GM18520 (cell line): ENCODE measurements around the gene RABL2B.

Experiments
- ATAC-seq: cut with Tn5 transposase; IDR thresholded peaks from one replicate; pipeline ENCODE4 v1.9.1; 2021; ENCODE audit not compliant: unreplicated experiment

RABL2B gene

DNA sequence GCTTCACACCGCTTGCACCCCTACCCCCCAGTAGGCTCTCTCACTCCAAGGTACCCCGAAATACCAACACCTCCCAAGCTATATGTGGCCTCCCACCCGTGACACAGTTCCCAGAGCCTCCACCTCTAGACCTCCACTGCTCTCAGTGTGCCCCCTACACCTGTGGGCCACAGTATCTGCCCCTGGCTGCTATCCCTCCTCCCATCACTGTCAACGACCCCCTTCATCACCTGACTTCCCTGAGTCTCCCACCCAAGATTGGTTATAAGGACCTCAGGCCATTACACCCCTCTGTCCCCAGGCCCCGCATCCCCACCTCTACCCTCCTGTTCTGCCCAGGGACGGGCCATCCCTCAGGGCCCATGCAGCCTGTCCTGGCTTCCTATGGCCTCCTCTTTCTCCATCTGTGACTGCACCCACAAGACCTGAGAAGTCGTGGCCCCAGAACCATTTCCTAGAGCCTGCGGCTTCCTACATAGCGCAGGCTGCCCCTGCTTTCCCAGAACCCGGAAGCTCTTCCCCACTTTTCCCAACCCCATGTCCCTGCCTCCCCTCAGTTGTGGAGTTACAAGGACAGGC, 44.7 kb downstream of the RABL2B start:
- ATAC-seq: no peak

DNA sequence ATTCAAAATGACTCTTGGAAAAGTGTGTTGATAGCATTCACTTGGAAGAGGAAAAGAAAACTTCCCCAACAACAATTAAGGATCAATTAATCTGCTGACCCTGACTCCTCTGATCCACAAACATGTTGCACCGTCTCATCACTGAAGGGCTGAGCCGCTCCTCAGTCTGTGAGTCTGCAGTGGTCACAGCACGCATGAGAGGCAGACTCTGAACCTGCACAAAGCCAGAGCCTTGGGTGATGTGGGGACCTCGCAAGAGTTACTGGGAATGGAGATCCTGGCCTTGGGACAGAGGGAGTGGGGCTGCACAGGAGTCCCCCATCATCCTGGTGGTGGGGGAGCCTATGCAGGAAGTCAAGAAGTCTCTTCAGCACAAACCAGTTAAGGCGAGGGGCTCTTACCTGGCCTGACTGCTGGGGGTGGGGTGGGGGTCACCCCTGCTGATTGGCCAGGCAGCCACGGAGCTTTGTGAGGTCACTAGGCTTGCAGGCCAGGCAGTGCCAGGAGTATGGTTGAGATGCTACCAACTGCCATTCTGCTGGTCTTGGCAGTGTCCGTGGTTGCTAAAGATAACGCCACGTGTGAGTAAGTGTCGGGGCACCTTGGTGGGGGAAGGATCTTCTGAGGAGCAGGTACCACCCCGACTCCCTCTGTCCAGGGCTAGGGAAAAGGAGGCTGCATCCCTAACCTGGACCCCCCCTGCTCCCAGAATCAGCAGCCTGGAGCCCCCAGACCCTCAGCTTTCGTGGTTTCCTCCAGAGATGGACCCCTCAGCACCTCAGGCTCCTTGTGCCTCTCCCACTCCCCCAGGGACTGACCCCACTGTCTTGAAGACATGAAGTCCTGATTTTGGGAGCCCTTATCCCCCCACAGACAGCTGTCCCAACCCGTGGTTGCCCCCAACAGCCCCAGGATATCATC, 45.4 kb downstream of the RABL2B start, which contains the start of gene ACR:
Gene ACR, plus strand, starts transcription at position 477 of the 921 bp plus-strand sequence. Its CDS starts 32 bp downstream, at position 509.
- ATAC-seq: no peak

DNA sequence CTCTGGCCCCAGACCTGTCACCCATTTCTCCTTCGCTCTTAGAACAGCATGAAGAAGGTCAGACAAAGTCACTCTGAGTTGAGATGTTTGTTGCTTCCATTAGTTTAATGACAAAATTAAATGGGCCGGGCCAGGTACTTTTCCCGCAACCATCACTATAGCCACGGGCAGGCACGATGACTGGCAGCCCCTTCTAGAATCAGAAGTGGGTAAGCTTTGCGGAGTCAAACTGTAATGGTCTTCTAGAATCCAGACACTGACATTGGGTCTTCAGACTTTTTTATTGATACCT, 47.8 kb downstream of the RABL2B start:
- no peak for ATAC-seq

DNA sequence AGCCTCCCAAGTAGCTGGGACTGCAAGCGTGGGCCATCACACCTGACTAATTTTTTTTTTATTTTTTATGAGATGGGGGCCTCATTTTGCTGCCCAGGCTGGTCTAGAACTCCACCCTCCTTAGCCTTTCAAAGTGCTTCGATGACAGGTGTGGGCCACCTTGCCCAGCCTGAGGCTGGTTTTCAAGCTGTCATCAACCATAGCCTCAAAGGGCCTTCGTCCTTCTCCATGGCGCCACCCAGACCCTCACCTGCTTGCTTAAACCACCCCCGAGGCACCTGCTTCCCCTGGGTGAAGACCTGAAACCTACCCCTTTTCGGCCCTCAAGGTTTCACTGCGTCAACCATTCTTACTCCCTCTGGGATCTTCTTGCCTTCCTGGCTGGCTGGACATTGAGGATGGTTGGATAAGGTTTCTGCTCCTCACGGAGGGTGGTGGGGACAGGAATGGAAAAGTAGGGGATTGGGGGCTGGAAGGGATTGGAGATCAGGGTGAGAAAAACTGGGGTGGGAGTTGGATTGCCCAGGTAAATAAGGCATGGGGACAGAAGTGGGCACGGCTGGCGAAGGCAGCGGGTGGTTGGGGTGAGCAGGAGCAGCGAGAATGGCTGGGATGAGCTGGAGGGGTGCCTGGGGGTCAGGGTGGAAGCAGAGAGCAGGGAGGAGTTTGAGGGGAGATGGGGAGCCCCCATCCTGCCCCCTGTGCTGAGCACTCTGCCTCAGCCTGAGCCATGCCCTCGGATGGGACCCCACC, 48.3 kb downstream of the RABL2B start:
- no peak for ATAC-seq

DNA sequence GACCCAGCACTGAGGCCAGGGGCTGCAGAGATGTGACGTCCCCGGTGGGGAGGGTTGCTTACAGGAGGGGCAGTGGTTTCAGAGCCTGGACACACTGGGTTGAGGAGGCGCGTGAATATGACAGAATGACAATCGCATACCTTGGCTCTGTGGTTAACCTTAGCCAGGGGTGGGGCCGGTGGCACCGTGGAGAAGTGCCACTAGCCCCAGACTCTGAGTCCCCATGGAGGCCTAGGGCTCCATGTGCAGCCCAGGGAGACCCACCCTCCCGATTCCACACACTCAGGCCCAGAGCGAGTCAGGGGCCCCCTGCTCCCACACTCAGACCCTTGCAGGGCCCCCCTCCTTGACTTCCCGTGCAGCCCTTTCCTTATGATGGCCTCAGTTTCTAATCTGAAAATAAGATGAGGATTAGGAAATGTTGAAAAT, 49.1 kb downstream of the RABL2B start:
- ATAC-seq: no peak

DNA sequence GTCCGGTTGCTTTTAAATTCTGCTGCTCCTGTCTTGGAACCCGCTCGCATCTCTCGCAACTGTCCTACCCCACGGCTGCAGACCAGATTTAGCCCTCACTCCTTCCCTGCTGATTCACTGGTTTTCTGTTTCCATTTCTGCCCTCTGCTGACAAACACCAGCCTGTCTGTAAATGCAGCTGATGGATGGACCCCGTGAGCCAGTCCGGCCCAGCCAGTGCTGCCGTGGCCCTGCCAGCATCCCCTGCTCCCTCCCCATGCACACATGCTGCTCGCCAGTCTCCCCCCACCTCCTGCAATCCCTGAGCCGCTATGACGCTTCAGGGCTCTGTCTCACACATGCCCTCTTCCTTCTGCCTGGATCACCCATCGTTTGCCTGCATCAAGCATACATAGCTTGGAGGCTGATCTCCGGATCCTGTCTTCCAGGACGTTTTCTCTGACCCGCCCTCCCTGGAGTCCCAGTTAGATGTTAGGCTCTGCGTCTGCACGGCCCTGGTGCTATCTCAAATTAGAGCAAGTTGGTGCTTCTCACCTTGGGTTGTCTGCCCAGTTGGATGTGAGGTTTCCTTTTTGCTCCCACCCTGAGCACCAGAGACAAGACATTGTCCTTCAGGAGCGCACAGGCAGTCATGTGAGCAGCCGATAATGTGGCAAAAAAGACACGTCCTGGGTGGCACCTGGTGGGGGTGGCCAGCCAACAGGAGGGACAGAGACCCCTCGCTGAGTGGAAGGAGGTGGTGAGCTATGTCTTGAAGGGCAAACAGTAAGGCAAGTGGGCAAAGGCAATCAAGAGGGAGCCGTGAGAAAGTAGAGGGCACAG, 49.7 kb downstream of the RABL2B start:
- ATAC-seq: no peak

DNA sequence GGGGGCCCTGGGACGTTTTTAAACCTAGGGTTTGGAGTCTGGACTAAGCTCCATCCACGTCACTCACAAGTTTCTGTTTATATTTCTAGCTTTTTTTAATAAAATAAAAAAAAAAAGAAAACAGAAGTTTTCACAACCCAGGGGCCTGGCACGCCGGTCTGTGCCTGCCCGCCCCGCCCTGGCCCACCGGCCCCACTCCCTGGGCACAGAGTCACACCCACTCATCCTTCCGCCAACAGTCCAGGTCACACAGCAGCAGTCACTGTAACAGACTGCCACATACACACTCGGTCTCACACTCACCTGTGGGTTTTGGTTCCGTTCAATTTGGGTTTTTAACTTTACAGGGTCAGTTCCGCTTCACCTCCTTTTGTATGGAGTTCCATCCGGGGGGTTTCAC, 50.8 kb downstream of the RABL2B start:
- ATAC-seq: no peak

DNA sequence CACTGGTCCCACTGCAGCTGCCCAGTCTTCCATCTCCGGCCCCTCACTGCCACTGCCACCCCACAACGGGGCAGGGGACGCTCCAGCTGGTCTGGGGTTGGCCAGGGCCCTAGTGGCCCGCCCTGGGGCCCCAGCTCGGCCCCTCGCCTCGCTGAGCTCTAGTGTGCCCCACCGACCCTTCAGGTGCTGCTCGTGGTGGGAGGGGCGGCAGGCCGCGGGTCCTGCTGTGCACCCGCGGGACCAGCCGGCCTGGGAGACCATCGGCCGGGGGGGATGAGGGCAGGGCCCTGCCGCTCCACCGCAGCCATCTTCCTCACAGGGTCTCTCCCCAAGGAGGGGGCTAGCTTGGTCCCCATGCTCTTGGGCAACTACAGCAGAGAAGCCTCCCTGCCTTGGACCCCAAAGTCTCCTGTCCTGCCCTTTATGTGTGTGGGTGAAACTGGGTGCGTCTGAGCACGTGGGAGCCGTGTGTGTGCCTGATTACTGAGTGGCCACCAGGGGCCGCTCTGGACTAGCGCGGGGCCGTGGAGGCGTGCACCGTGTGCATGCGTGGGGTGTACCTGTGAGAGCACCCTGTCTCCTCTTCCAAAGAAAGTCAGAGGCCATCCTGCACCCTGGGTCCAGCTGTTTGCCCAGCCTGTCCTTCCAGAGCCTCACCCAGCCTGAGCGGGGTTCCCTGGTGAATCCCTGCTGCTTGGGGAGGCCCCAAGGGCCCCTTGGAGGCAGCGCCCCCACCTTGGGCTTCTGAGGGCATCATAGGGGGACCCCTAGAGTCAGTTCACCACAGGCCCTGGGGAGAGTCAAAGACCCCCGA, 51.4 kb downstream of the RABL2B start:
- no peak for ATAC-seq

DNA sequence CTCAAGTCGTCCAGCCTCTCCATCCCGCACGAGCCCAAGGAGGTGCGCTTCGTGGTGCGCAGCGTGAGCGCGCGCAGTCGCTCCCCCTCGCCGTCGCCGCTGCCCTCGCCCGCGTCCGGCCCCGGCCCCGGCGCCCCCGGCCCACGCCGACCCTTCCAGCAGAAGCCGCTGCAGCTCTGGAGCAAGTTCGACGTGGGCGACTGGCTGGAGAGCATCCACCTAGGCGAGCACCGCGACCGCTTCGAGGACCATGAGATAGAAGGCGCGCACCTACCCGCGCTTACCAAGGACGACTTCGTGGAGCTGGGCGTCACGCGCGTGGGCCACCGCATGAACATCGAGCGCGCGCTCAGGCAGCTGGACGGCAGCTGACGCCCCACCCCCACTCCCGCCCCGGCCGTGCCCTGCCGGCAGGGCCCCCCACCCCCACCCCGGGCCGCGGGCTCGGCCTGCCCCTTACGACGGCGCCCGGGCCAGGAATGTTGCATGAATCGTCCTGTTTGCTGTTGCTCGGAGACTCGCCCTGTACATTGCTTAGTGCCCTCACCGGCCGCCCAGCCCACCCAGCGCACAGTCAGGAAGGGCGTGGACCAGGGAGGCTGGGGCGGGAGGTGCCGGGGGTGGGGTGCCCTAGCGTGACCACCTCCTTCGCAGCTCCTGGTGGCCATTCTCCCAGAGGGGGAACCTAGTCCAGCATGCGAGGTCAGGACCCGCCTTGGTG, 52.3 kb downstream of the RABL2B start:
- no peak for ATAC-seq

DNA sequence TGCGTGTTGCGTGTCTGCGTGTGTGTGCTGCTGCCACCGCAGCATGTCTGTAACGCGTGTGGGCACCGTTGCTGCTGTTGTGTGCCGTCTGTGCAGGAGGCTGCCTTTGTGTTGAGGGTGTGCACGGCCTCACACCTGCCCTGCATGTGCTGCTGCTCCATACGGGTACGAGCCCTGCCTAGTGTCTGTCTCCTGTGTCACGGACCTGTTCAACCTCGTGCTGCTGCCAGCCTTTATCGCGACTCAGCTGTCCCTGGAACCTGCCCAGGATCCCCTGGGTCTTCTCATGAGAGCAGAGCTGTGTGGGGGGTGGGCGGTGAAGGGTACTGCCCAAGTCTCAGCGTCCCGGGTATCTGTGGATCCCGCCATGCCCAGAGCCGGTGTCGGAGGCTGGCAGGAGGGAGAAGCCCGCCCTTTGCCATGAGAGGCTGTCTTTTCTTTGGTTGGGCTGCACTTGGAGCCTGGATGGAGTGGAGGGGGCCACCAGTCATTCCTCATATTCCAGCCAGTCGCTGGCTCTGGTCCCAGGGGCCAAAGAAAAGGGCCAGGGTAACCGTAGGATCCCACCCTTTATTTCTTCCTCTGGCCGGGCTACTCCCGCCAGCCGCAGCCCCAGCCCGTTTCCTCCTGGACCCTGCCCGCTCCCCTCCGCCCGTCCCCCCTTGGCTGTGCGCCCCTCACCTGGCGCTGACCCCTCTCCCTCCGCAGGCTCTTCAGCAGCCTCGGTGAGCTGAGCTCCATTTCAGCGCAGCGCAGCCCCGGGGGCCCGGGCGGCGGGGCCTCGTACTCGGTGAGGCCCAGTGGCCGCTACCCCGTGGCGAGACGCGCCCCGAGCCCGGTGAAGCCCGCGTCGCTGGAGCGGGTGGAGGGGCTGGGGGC, 53.2 kb downstream of the RABL2B start:
- ATAC-seq: no peak

DNA sequence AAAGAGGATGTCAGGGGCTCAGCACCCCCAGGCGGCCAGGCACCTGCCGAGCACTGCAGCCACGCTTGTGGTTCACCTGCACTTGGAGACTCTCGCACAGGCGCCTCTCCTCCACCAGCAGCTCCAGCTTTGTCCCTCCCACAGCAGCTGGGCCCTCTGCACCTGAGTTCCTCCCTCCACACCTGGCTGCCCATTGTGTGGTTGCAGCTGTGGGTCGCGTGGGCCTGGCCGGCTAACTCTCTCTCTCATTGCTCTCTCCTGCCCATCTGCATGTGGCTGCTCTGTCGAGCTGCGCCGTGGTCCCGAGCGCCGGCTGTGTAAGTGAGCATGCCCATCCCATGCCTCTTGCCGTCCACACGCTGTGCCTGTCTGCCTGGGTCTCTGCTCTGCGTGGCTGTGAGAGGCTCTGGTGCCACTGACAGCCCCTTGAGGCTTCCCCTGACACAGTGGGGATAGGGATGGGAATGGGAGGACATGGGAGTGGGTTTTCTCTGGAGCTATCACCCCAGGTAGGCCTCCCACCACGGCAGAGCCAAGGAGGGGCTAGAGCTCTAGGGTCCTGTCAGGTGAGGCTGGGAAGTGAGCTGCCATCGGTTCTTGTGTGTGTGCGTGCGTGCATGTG, 53.9 kb downstream of the RABL2B start:
- no peak for ATAC-seq

DNA sequence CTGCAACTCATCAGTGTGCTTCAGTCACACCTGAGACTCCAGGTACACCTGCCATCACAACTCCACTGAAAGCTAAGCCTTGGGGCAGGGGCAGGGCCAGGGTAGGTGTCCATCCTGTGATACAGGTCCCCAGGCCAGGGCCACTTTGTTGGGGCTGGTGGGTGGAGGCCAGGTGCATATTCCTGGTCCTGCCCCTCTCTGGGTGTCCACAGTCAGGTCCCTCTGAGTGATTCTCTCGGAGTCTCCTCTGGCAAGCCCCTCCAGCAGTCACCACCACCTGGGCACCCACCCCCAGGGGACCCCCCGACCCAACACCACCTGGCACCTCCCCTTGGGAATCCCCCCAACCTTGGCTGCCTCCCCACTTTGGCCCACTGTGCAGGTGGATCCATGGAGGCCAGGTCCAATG, 54.9 kb downstream of the RABL2B start:
- no peak for ATAC-seq

DNA sequence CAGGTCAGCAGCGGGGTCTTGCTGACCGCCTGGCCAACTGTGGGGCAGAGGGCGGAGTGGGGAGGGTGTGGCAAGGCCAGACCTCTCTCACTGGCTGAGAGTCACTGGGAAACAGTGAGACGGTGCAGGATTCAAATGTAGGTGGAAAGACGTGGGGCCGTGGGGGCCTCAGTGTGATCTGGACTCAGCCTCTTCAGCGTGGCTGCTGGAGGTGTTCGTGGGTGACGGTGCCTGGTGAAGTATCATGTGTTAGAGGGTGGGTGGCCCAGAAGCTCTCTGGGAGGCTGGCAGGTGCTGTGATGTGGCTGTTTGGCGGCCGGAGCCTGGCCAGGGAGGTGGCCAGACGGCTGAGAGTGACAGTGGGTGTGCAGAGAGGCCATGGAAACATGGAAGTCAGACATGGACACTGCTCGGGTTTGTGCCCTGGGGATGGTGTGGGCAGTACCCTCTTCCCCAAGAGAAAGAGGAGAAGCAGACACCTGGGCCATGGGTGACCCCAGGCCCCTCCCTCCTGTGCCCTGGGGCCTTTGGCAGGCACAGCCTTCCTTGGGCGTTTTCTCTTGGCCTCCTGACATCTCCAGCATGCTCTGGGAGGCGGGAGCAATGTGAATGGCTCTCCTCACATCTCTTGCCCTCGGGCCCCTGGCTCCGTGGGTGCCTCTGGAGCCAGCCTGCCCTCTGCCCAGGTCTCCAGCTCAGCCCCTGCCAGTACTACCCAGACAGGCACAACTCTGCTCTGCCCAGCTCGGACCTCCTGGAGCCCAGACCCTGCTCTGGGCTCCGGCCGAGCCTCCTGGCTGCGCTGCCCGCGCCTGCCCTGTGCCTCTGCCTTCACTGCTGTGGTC, 55.5 kb downstream of the RABL2B start:
- ATAC-seq: no peak

DNA sequence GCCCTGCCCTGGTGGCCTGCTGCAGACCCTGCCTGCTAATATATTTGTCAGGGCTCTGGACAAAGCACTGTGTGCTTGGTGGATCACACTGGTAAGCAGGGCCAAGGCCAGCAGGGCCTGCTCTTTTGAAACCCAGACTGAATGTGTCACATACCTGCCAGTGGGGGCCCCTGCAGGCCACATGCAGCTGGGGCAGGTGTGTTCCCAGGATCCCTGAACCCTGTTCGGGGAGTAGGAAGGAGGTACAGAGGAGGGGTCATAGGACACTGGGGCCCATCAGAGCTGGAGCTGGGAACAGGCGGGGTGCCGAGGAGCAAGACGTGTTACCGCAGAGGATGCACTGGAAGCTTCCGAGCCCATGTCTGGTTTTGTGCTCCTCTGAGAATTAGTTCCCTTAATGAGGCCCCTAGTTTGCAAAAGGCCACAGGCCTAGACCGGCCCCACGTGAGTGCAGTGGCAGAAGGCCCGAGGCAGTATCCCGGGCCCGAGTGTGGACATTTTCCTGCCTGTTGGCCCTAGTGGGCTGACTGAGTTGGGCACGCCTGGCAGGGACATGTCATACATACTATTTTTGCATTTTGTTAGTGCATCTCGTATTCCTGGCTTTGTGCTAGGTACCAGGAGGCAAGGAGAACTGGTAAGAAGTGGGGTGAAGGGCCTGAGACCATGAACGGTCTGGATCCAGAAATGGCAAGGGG, 56.6 kb downstream of the RABL2B start:
- ATAC-seq: no peak

DNA sequence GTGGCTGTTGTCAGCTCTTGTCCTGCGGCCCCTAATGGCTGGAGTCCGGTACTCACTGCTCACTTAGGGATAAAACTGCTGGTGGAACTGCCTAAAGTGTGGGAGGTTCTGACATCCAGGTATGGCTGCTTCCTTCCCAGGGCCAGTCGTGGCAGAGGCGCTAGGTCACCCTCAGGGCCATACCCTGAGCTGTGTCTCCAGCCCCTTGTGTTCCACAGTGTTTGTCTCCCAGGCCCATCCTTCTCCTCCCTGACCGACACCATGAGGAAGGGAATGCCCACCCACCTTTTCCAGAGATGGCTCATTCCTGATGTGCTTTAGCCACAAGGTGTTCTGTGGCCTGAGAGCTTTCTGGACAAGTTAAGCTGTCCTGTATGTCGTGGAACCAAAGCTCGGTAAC, 57.8 kb downstream of the RABL2B start:
- ATAC-seq: no peak

DNA sequence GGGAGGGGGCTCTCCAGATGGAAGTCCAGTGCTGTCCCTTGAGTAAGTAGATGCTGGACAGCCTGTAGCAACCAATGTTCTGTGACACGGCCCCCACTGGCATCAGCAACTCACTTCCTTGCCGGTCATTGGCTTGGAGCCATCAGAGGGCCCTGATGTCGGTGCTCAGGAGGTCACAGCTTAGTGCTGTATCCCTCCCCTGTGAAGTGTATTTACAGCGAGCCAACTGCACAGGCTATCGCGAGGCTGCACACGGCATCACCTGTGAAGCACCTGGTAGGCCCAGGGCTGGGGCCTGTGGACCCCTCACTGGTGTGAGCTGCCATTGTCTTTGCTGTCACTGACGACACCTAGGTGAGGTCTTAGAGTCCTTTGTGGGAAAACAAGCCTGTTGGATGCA, 58.8 kb downstream of the RABL2B start:
- no peak for ATAC-seq

DNA sequence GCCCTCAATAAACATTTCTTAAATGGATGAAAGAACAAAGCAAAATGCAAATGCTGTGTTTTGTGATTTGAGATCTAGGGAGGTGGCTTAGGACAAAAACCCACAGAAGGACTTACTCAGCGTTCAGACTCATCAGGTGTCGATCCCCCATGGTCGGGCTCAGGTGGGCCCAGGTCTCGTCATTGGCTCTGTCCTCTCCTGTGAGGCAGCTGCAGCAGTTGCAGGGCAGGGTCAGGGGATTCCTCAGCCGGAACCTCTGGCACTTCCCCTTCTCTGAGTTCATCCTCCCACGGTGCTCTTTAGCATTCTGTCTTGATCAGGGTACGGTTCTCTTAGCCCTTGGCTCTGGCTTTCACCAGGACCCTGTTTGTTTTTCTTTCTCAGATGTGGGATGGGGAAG, 59.4 kb downstream of the RABL2B start:
- no peak for ATAC-seq
